Smooth muscle cell (in vitro differentiated cells): ENCODE measurements around the gene PLSCR5. TPM values are rescaled to one million over a fixed set of nuclear protein-coding genes. Genes with fewer than 3 reads are reported as not detected.

Source experiments
- DNase-seq: peaks from one replicate; lab custom pipeline; 2025; ENCODE audit not compliant: unreplicated experiment; lab: John Stamatoyannopoulos, UW
- H2AFZ ChIP-seq: fragments of 200-600 bp; sonication (generic); 2 replicates; pipeline ENCODE4 v1.6.0; 2016; ENCODE audit warnings: antibody characterized with exemption, low read depth, mild to moderate bottlenecking
- H3F3A ChIP-seq: fragments of 200-600 bp; sonication (generic); 2 replicates; pipeline ENCODE4 v1.6.0; 2017; ENCODE audit warnings: antibody characterized with exemption, low read depth
- H3K27ac ChIP-seq: fragments of 200-600 bp; sonication (generic); 2 replicates; pipeline ENCODE4 v1.5.1; 2016; ENCODE audit warnings: low read depth, mild to moderate bottlenecking
- H3K27me3 ChIP-seq: fragments of 200-600 bp; sonication (generic); 2 replicates; pipeline ENCODE4 v1.6.1; 2016; ENCODE audit warnings: low read depth, mild to moderate bottlenecking
- H3K36me3 ChIP-seq: fragments of 200-600 bp; sonication (generic); 2 replicates; pipeline ENCODE4 v1.5.1; 2016; ENCODE audit warnings: low read depth
- H3K4me1 ChIP-seq: fragments of 200-600 bp; sonication (generic); 2 replicates; pipeline ENCODE4 v1.5.1; 2016; ENCODE audit warnings: low read depth
- H3K4me2 ChIP-seq: fragments of 200-600 bp; sonication (generic); 2 replicates; pipeline ENCODE4 v1.6.0; 2016; ENCODE audit warnings: mild to moderate bottlenecking
- H3K4me3 ChIP-seq: fragments of 200-600 bp; sonication (generic); 2 replicates; pipeline ENCODE4 v1.5.1; 2016; ENCODE audit warnings: mild to moderate bottlenecking
- H3K79me2 ChIP-seq: fragments of 200-600 bp; sonication (generic); 2 replicates; pipeline ENCODE4 v1.6.0; 2016; ENCODE audit warnings: low read depth, mild to moderate bottlenecking
- H3K9ac ChIP-seq: fragments of 200-600 bp; sonication (generic); 2 replicates; pipeline ENCODE4 v1.6.0; 2016; ENCODE audit warnings: low read depth
- H3K9me3 ChIP-seq: fragments of 200-600 bp; sonication (generic); replicated peaks from 2 replicates; pipeline ENCODE4 v1.5.1; 2016; ENCODE audit warnings: low read depth
- H4K20me1 ChIP-seq: fragments of 200-600 bp; sonication (generic); 2 replicates; pipeline ENCODE4 v1.6.0; 2016; ENCODE audit warnings: low read depth
- WGBS: methylation state at CpG from one replicate; pipeline ENCODE4 v1.1.7; 2016; ENCODE audit warnings: low lambda C conversion rate; 5-methylcytosine and 5-hydroxymethylcytosine counted together
- polyA plus RNA-seq: library from polyadenylated mRNA; unstranded; fragments of >200 nt; fragmentation: Nextera tagmentation; extraction: Ambion mirVana; gene quantifications from 2 replicates; pipeline ENCODE4 v1.2.1, GENCODE V29; 2016
- total RNA-seq: library from RNA; depleted of rRNA; stranded (reverse); fragments of >200 nt; gene quantifications from 2 replicates; pipeline ENCODE4 v1.2.3, GENCODE V29; 2014
- TF ChIP-seq, protein P1 (sequence below): fragments of 200-600 bp; sonication (generic); IDR thresholded peaks from 2 replicates; pipeline ENCODE4 v1.5.1; 2017; ENCODE audit warnings: borderline replicate concordance, mild to moderate bottlenecking, antibody characterized with exemption; ENCODE audit not compliant: insufficient read depth, poor library complexity, severe bottlenecking

PLSCR5 gene
- total and polyA plus RNA-seq, 2 experiments from 2014 or later = 0.49 TPM; not detected in 1

DNA sequence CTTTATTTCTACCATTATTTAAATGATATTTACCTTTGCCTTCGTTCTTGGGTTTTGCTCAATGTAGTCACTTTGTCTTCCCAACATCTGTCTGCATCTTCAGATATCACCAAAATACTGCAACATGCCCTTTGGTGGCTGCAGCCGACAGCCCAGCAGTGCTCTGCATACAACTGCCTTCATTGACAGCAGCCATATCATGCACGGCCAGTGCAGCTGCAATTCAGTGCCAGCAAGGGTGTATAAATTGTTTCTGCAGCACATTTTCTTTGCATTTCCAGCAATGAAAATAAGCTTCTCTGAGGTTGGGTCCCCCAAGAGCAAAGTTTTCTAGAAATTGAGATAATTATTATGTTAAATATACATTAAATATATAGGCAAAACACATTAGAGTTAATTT lies 6.0 kb upstream of the PLSCR5 start:
- H3K27ac ChIP-seq = no peak overlapping the region
- no peaks in the 10 kb centered on the region for H4K20me1 ChIP-seq
- no peak overlapping the region for H3K4me3 ChIP-seq
- peak overlapping the region; percentile 58 for H2AFZ ChIP-seq
- H3K4me2 ChIP-seq = no peak overlapping the region
- TF ChIP-seq, protein P1, sequence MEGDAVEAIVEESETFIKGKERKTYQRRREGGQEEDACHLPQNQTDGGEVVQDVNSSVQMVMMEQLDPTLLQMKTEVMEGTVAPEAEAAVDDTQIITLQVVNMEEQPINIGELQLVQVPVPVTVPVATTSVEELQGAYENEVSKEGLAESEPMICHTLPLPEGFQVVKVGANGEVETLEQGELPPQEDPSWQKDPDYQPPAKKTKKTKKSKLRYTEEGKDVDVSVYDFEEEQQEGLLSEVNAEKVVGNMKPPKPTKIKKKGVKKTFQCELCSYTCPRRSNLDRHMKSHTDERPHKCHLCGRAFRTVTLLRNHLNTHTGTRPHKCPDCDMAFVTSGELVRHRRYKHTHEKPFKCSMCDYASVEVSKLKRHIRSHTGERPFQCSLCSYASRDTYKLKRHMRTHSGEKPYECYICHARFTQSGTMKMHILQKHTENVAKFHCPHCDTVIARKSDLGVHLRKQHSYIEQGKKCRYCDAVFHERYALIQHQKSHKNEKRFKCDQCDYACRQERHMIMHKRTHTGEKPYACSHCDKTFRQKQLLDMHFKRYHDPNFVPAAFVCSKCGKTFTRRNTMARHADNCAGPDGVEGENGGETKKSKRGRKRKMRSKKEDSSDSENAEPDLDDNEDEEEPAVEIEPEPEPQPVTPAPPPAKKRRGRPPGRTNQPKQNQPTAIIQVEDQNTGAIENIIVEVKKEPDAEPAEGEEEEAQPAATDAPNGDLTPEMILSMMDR = no peak
- no peaks in the 10 kb centered on the region for H3K79me2 ChIP-seq
- WGBS = 53% methylated on average over 3 of the region's 3 CpGs
- DNase-seq = no peak
- no peaks in the 10 kb centered on the region for H3F3A ChIP-seq
- H3K9ac ChIP-seq = no peak overlapping the region
- H3K4me1 ChIP-seq = no peaks in the 10 kb centered on the region
- H3K27me3 ChIP-seq = no peaks in the 10 kb centered on the region
- H3K36me3 ChIP-seq = no peaks in the 10 kb centered on the region
- no peaks in the 10 kb centered on the region for H3K9me3 ChIP-seq

DNA sequence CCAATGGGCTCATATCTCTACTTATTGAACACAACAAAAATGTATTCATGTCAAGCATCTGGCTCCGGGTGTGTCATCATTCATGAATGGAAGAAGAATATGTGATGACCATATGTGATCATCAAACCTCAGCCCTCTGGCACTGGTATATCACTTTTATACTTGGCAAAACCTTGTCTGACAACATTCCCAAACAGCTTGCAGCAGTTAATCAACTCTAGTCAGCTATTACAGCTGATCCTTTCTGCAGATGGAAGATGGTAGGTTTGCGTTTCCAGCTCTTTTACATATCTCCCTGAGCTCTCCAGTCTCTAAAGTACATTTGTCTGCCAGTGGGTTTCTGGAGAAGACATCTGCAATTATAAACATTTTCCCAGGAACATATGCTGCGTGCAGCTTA lies 6.6 kb downstream of the PLSCR5 start:
- Histone ChIP-seq H3K79me2 (no peaks in the 10 kb centered on the region), H3K9ac (no peak overlapping the region), H3F3A (no peaks in the 10 kb centered on the region), H3K4me3 (no peak overlapping the region), H3K27me3 (no peaks in the 10 kb centered on the region), H3K27ac (no peak overlapping the region), H3K4me2 (no peak overlapping the region), H2AFZ (no peak overlapping the region), H3K9me3 (no peaks in the 10 kb centered on the region), H3K36me3 (no peaks in the 10 kb centered on the region), H3K4me1 (no peaks in the 10 kb centered on the region), H4K20me1 (no peaks in the 10 kb centered on the region)
- DNase-seq = no peak
- WGBS = 47% methylated on average over 3 of the region's 3 CpGs
- TF ChIP-seq, protein P1 = no peak

DNA sequence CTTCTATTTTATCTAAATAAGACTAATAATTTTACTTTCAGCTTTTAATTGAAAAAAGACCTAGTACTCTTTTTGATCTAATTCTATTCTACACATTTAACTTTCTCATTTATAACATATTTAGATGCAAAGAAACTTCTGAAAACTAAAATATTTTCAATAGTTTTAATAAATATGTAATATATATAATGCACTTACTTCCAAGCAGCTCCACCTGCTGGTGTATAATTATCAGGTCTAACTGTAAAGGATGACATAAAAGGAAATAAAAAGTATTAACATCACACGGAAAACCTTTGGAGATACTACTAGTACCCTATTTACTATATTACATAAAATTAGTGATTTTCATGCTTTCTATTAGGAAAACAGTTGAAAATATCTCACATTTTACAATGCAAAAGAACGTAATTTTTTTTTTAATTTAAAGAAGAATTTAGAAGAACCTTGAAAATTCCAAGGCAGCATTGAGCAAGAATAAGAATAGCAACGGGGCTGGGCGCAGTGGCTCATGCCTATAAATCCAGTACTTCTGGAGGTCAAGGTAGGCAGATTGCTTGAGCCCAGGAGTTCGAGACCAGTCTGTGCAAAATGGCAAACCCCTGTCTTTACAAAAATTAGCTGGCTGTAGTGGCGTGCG lies 10.2 kb downstream of the PLSCR5 start:
- H3K27ac ChIP-seq = no peak overlapping the region
- no peak overlapping the region for H3K4me3 ChIP-seq
- H4K20me1 ChIP-seq = no peaks in the 10 kb centered on the region
- no peak overlapping the region for H3K9ac ChIP-seq
- H3K4me1 ChIP-seq = no peaks in the 10 kb centered on the region
- H3K79me2 ChIP-seq = no peaks in the 10 kb centered on the region
- WGBS = 83% methylated on average over 7 of the region's 7 CpGs
- TF ChIP-seq, protein P1 = peak; percentile 54
- no peaks in the 10 kb centered on the region for H3K27me3 ChIP-seq
- no peaks in the 10 kb centered on the region for H3F3A ChIP-seq
- no peaks in the 10 kb centered on the region for H3K9me3 ChIP-seq
- no peaks in the 10 kb centered on the region for H3K36me3 ChIP-seq
- DNase-seq = no peak
- peak overlapping the region; percentile 16 for H2AFZ ChIP-seq
- H3K4me2 ChIP-seq = no peak overlapping the region

DNA sequence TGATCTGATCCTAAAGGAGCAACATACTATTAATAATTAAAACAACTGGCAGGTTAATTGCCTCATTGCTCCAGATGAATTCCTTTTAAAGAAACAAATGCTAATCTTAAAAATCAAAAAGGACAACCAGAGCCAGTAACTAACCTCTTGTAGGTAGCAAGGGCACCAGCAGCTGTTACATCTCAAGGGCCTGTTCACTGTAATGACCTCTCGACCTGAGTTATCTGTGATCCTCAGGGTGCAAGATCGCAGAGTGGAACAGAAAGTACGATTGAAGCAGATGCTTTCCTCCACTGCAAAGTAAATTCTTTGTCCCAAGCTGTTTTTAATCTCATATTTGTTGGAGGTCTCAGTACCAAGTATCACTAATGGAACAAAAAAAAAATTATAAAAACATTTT lies 11.4 kb downstream of the PLSCR5 start:
- 75% methylated on average over 3 of the region's 3 CpGs for WGBS
- Histone ChIP-seq H3K36me3 (no peaks in the 10 kb centered on the region), H4K20me1 (no peaks in the 10 kb centered on the region), H3K9ac (no peak overlapping the region), H3F3A (no peaks in the 10 kb centered on the region), H3K27me3 (no peaks in the 10 kb centered on the region), H3K4me1 (no peaks in the 10 kb centered on the region), H3K79me2 (no peaks in the 10 kb centered on the region), H3K27ac (no peak overlapping the region), H3K4me3 (no peak overlapping the region), H3K9me3 (no peaks in the 10 kb centered on the region), H3K4me2 (no peak overlapping the region), H2AFZ (no peak overlapping the region)
- TF ChIP-seq, protein P1 = no peak
- no peak for DNase-seq
